K562 (cell line): Measurements from ENCODE around the gene WBP1L. TPM values are rescaled to one million over a fixed set of nuclear protein-coding genes. Genes with fewer than 3 reads are reported as not detected.

Experiments used
- ATAC-seq: fragments of 200-7000 bp; cut with Tn5 transposase; 3 replicates; pipeline ENCODE4 v1.9.1; 2020; ENCODE audit warnings: moderate library complexity
- BruUV-seq: library from RNA; stranded (reverse); fragments of 400-500 nt; replicated peaks from 2 replicates; lab custom pipeline; 2021; lab: Mats Ljungman, UMichigan
- CTCF ChIA-PET: fragments of 300-600 bp; formaldehyde crosslinking; extraction: SDS; loops from one replicate; lab custom pipeline; 2021; ENCODE audit warnings: low intra/inter-chr PET ratio; lab: Yijun Ruan, JAX
- POLR2A ChIA-PET: fragments of 300-600, 350-650 bp; sonication (Branson Sonifier 250); formaldehyde crosslinking; extraction: SDS; loops from one replicate; lab custom pipeline; 2021; ENCODE audit warnings: antibody characterized with exemption, inconsistent platforms; lab: Yijun Ruan, JAX
- DNase-seq, 4 experiments: peaks; one replicate each; pipeline versions ENCODE4 v3.0.0 to v3.0.0-alpha.2; 2011 to 2018; ENCODE audit warnings: low spot score in 3 of 4, mixed read lengths in 3 of 4; ENCODE audit errors: extremely low read depth in 1 of 4
- FAIRE-seq: peaks from 2 replicates; lab custom pipeline; 2011; peaks lifted over from hg19 to GRCh38; lab: Jason Lieb, UNC
- H2AFZ ChIP-seq: 2 replicates; pipeline ENCODE4 v1.6.0; 2011; ENCODE audit warnings: low read depth, low read length, control low read depth, inconsistent platforms
- H3K27ac ChIP-seq: fragments of 200-600 bp; 3 replicates; pipeline ENCODE4 v1.8.0; 2011; ENCODE audit warnings: low read depth, mild to moderate bottlenecking, control low read depth, inconsistent platforms, low read length, moderate library complexity, mixed read lengths; ENCODE audit errors: extremely low read depth
- H3K27me3 ChIP-seq, 2 experiments: fragments of 300-600 bp in 1 of 2; 2 replicates in 1 of 2; 3 replicates in 1 of 2; pipeline versions ENCODE4 v1.6.0 to v1.8.0; 2011; ENCODE audit warnings: inconsistent platforms in 2 of 2, low read length in 2 of 2, mild to moderate bottlenecking in 1 of 2, mixed read lengths in 1 of 2, moderate library complexity in 1 of 2; ENCODE audit not compliant: control insufficient read depth in 2 of 2, insufficient read depth in 2 of 2
- H3K36me3 ChIP-seq: fragments of 300-600 bp; 3 replicates; pipeline ENCODE4 v1.8.0; 2011; ENCODE audit warnings: mild to moderate bottlenecking, low read length, inconsistent platforms; ENCODE audit not compliant: control insufficient read depth, insufficient read depth
- H3K4me1 ChIP-seq, 2 experiments: fragments of 200-600 bp in 1 of 2; replicated peaks in 1 of 2; 2 replicates in 1 of 2; 3 replicates in 1 of 2; pipeline versions ENCODE4 v1.5.1 to v1.8.0; 2011; ENCODE audit warnings: inconsistent platforms in 2 of 2, low read length in 2 of 2, mild to moderate bottlenecking in 1 of 2, mixed read lengths in 1 of 2, moderate library complexity in 1 of 2; ENCODE audit not compliant: control insufficient read depth in 2 of 2, insufficient read depth in 2 of 2
- H3K4me2 ChIP-seq: 2 replicates; pipeline ENCODE4 v1.6.1; 2011; ENCODE audit warnings: low read length, control low read depth, inconsistent platforms, mixed read lengths; ENCODE audit not compliant: insufficient read depth
- H3K4me3 ChIP-seq: fragments of 200-600 bp; sonication (generic), shearing (Covaris generic); 2 replicates; pipeline ENCODE4 v1.5.1; 2016; ENCODE audit warnings: control low read depth, inconsistent platforms
- H3K79me2 ChIP-seq: fragments of 200-600 bp; 3 replicates; pipeline ENCODE4 v1.8.0; 2011; ENCODE audit warnings: low read length, inconsistent platforms; ENCODE audit not compliant: control insufficient read depth, insufficient read depth
- H3K9ac ChIP-seq, 2 experiments: 2 replicates each; pipeline versions ENCODE4 v1.6.0 to v1.6.1; 2011; ENCODE audit warnings: low read depth in 2 of 2, low read length in 2 of 2, control low read depth in 1 of 2, inconsistent platforms in 1 of 2, mild to moderate bottlenecking in 1 of 2, mixed read lengths in 1 of 2; ENCODE audit not compliant: insufficient read depth in 1 of 2
- H3K9me1 ChIP-seq: one replicate; pipeline ENCODE4 v1.6.0; 2011; ENCODE audit warnings: inconsistent platforms, mild to moderate bottlenecking, low read length, moderate library complexity; ENCODE audit not compliant: control insufficient read depth, insufficient read depth
- H3K9me3 ChIP-seq: replicated peaks from 2 replicates; pipeline ENCODE4 v1.5.1; 2011; ENCODE audit warnings: low read depth, low read length, inconsistent platforms; ENCODE audit not compliant: control insufficient read depth, insufficient read depth
- H4K20me1 ChIP-seq: replicated peaks from 2 replicates; pipeline ENCODE4 v1.6.1; 2011; ENCODE audit warnings: low read length, inconsistent platforms, mixed read lengths; ENCODE audit not compliant: control insufficient read depth, insufficient read depth
- BCOR ChIP-seq: fragments of 450-650 bp; IDR thresholded peaks from 2 replicates; pipeline ENCODE4 v1.6.1; 2016
- CEBPB ChIP-seq: fragments of 450-650 bp; IDR thresholded peaks from 2 replicates; pipeline ENCODE4 v1.6.1; 2016; ENCODE audit warnings: missing genetic modification characterization, missing compliant biosample characterization
- CEBPG ChIP-seq, 3 experiments: fragments of 200-800 bp in 1 of 3; sonication (Bioruptor generic) in 1 of 3; sonication (generic) in 1 of 3; formaldehyde crosslinking in 1 of 3; IDR thresholded peaks in 2 of 3; conservative IDR thresholded peaks in 1 of 3; 2 replicates each; pipeline versions ENCODE4 v1.6.1 to v1.8.0; 2016 to 2022; ENCODE audit warnings: missing compliant biosample characterization in 2 of 3, missing genetic modification characterization in 2 of 3, mild to moderate bottlenecking in 1 of 3, missing genetic modification reagents in 1 of 3
- CREB5 ChIP-seq: fragments of 250-450 bp; sonication (Bioruptor Pico); IDR thresholded peaks from 2 replicates; pipeline ENCODE4 v1.5.0; 2020; ENCODE audit warnings: mild to moderate bottlenecking
- PYGO2 ChIP-seq: fragments of 450-650 bp; IDR thresholded peaks from 2 replicates; pipeline ENCODE4 v1.6.1; 2016; ENCODE audit warnings: mild to moderate bottlenecking, missing genetic modification characterization, moderate library complexity, missing compliant biosample characterization
- ZNF232 ChIP-seq: sonication (generic); formaldehyde crosslinking; IDR thresholded peaks from 2 replicates; pipeline ENCODE4 v1.8.0; 2022; ENCODE audit warnings: mild to moderate bottlenecking, missing genetic modification reagents
- WGBS: fragments of 100-300 bp; shearing (Covaris generic); methylation state at CpG from one replicate; pipeline ENCODE4 v1.1.6; 2016; ENCODE audit warnings: low coverage, mixed read lengths; ENCODE audit not compliant: insufficient coverage; ENCODE audit errors: missing lambda C conversion rate; 5-methylcytosine and 5-hydroxymethylcytosine counted together
- in situ Hi-C: fragments of 300-500 bp; cut with MboI; formaldehyde crosslinking; loops from 4 replicates; pipeline ENCODE4 v1.15.0; 2018; ENCODE audit warnings: inconsistent platforms, mixed read lengths
- intact Hi-C: fragments of 100-400 bp; cut with micrococcal nuclease; formaldehyde crosslinking; loops from 2 replicates; pipeline ENCODE4 v1.14.2; 2022
- polyA plus RNA-seq, 8 experiments: library from polyadenylated mRNA; depleted of rRNA in 4 of 8; stranded (reverse) in 5 of 8; unstranded in 3 of 8; fragments of >200 nt; fragmentation: Nextera tagmentation in 2 of 8; fragmentation: Illumina TruSeq in 1 of 8; extraction: Ambion mirVana in 2 of 8; extraction: Trizol in 1 of 8; gene quantifications; 2 replicates each; pipeline versions ENCODE4 v1.2.1 to v1.2.3, GENCODE V29; 2011 to 2014; ENCODE audit warnings: inconsistent platforms in 1 of 8, missing spikeins in 1 of 8
- total RNA-seq, 7 experiments: library from RNA; depleted of rRNA in 6 of 7; stranded (reverse); fragments of >200 nt in 6 of 7; fragmentation: Illumina TruSeq in 2 of 7; extraction: Trizol in 2 of 7; gene quantifications; 2 replicates each; pipeline versions ENCODE4 v1.2.1 to v1.2.3, GENCODE V29; 2011 to 2021; ENCODE audit warnings: low replicate concordance in 1 of 7

The WBP1L gene
- total and polyA plus RNA-seq, 9 of the 15 experiments (the other 6 are each of a cell fraction or from before 2014, with no cell fraction given) = 3.2 to 14.4 (median 11.3) TPM

GRCh38 chr10:102745157-102745556 is 1.4 kb downstream of the WBP1L start:
- Histone ChIP-seq H3K36me3 (no peaks in the 10 kb centered on the region), H3K9me3 (no peaks in the 10 kb centered on the region), H3K9me1 (no peaks in the 10 kb centered on the region), H3K27ac (no peak overlapping the region), H4K20me1 (no peaks in the 10 kb centered on the region), H3K4me3 (peak overlapping the region; percentile 90), H3K27me3 (no peaks in the 10 kb centered on the region), H3K79me2 (peaks cover 39% of the 10 kb centered on the region), H2AFZ (no peak overlapping the region), H3K4me2 (peak overlapping the region; percentile 99), H3K9ac (peak overlapping the region; percentile 79 to 97; a peak in 3 of 4 replicates), H3K4me1 (peaks cover 9 to 23% of the 10 kb centered on the region in 2 experiments; a peak in 4 of 5 replicates)
- intact Hi-C loops (no loop called here), in situ Hi-C loops (no loop called here)
- no peak for TF ChIP-seq CREB5 (CRISPR knock-in tag)
- TF ChIP-seq BCOR = no peak
- TF ChIP-seq CEBPG (CRISPR knock-in tag; IDR thresholded peaks at IDR 0.05) = no peak
- TF ChIP-seq CEBPG (tag; conservative IDR thresholded peaks at IDR 0.05 in 1 of 2, IDR thresholded peaks at IDR 0.05 in 1 of 2) = peak; percentile 16 to 60; a peak in 2 of 4 replicates
- peak; percentile 67; the same call in 1 of the 2 replicates for TF ChIP-seq CEBPB (tag)
- no peak for TF ChIP-seq PYGO2
- TF ChIP-seq ZNF232 (CRISPR knock-in tag) = no peak
- no peak for DNase-seq
- ChIA-PET POLR2A (interaction anchor here (0.6 to 0.8 kb wide), 2 partner anchors 10 to 70 kb away, joined by 4 read pairs; no protein-coding TSS in a partner anchor), CTCF (no interaction called here)
- no TSS peak for BruUV-seq
- FAIRE-seq = no peak
- ATAC-seq = no peak
- whole genome bisulfite sequencing = 19% methylated on average over 4 of the region's 4 CpGs
